SKM-1 (cell line): ENCODE results near the gene SIK3.
A peak's percentile ranks its signal among the peaks of the same experiment; 100 is the strongest.

Source experiments
- DNase-seq: peaks from one replicate; lab custom pipeline; 2025; ENCODE audit not compliant: unreplicated experiment; lab: John Stamatoyannopoulos, UW

The SIK3 gene

GRCh38 chr11:116901964-116902688 lies 196.1 kb downstream of the SIK3 start:
- no peak for DNase-seq

- no peak for DNase-seq
These were observed 197.0 kb downstream of the SIK3 start for GRCh38 chr11:116901211-116901610.

- DNase-seq, result no peak
These were observed 202.0 kb downstream of the SIK3 start for GRCh38 chr11:116896211-116896610.

GRCh38 chr11:116895048-116895757 lies 203.0 kb downstream of the SIK3 start:
- DNase-seq, result no peak

- DNase-seq, result no peak
These were observed 204.3 kb downstream of the SIK3 start for GRCh38 chr11:116893906-116894305.

GRCh38 chr11:116893437-116893836 lies 204.8 kb downstream of the SIK3 start:
- no peak for DNase-seq

GRCh38 chr11:116892374-116892773 lies 205.9 kb downstream of the SIK3 start:
- no peak for DNase-seq

- DNase-seq, result no peak
These were observed 206.5 kb downstream of the SIK3 start for GRCh38 chr11:116891746-116892145.

GRCh38 chr11:116890607-116891006 lies 207.6 kb downstream of the SIK3 start:
- DNase-seq, result no peak

- no peak for DNase-seq
These were observed 208.0 kb downstream of the SIK3 start for GRCh38 chr11:116890193-116890592.

- no peak for DNase-seq
These were observed 209.2 kb downstream of the SIK3 start for GRCh38 chr11:116888884-116889549.

- no peak for DNase-seq
These were observed 210.2 kb downstream of the SIK3 start for GRCh38 chr11:116888024-116888423.

GRCh38 chr11:116885951-116886655 lies 212.1 kb downstream of the SIK3 start:
- no peak for DNase-seq

GRCh38 chr11:116882386-116882785 lies 215.8 kb downstream of the SIK3 start:
- no peak for DNase-seq

- DNase-seq, result no peak
These were observed 217.1 kb downstream of the SIK3 start for GRCh38 chr11:116881143-116881542.

- peak; percentile 71 for DNase-seq
These were observed 218.2 kb downstream of the SIK3 start for GRCh38 chr11:116879800-116880625.

GRCh38 chr11:116876656-116877055 lies 221.6 kb downstream of the SIK3 start:
- no peak for DNase-seq

- no peak for DNase-seq
These were observed 223.0 kb downstream of the SIK3 start for GRCh38 chr11:116875194-116875593.

GRCh38 chr11:116874251-116874650 lies 224.0 kb downstream of the SIK3 start:
- DNase-seq, result no peak

- DNase-seq, result no peak
These were observed 224.8 kb downstream of the SIK3 start for GRCh38 chr11:116873381-116873780.

- no peak for DNase-seq
These were observed 227.0 kb downstream of the SIK3 start for GRCh38 chr11:116871248-116871647.
